Neural crest cell (in vitro differentiated cells): ENCODE measurements around the gene TIGD7. TPM values are rescaled to one million over a fixed set of nuclear protein-coding genes. Genes with fewer than 3 reads are reported as not detected.

Experiments used
- DNase-seq: peaks from one replicate; pipeline ENCODE4 v3.0.0; 2021; ENCODE audit warnings: low read depth, mixed read lengths, low spot score
- H3K27ac Mint-ChIP-seq: one replicate; pipeline ENCODE4 v1.8.0; 2021; ENCODE audit warnings: mild to moderate bottlenecking, mixed read lengths; ENCODE audit not compliant: unreplicated experiment
- H3K27me3 Mint-ChIP-seq: 2 replicates; pipeline ENCODE4 v1.8.0; 2021; ENCODE audit warnings: low read depth, mild to moderate bottlenecking, mixed read lengths
- H3K36me3 Mint-ChIP-seq: 2 replicates; pipeline ENCODE4 v1.8.0; 2021; ENCODE audit warnings: low read depth, mild to moderate bottlenecking, mixed read lengths
- H3K4me1 Mint-ChIP-seq: 2 replicates; pipeline ENCODE4 v1.8.0; 2021; ENCODE audit warnings: mixed read lengths
- H3K4me3 Mint-ChIP-seq: one replicate; pipeline ENCODE4 v1.8.0; 2021; ENCODE audit warnings: mild to moderate bottlenecking, mixed read lengths
- H3K9me3 Mint-ChIP-seq: 2 replicates; pipeline ENCODE4 v1.8.0; 2021; ENCODE audit warnings: mixed read lengths
- total RNA-seq: library from RNA; stranded (reverse); gene quantifications from 2 replicates; pipeline ENCODE4 v1.2.1, GENCODE V29; 2021
- TF ChIP-seq, protein P1 (sequence below): fragments of 200-600 bp; sonication (generic); conservative IDR thresholded peaks from 2 replicates; pipeline ENCODE4 v1.5.0; 2021; ENCODE audit warnings: antibody characterized with exemption, mild to moderate bottlenecking

TIGD7 gene
- total RNA-seq, 1 donor from 2014 or later = 6.6 TPM

DNA sequence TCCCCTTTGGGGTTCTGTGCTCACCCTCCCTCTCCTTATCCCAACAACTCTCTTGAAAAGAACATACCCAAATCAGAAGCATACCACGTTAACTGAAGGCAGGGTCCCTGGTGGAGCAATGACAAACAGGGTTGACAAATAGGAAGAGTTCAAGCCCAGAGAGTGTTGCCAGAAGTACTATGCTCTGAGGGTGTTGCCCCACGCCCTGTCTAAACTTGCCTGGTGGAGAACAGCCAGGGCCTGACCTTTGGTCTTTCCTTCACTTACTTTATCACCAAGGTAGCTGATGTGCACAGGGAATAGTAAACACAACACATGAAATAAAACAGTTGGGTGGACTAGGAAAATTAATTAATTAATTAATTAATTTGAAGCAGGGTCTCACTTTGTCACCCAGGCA is 23.4 kb upstream of the TIGD7 start:
- H3K4me3 Mint-ChIP-seq = no peak overlapping the region
- H3K36me3 Mint-ChIP-seq = no peaks in the 10 kb centered on the region

DNA sequence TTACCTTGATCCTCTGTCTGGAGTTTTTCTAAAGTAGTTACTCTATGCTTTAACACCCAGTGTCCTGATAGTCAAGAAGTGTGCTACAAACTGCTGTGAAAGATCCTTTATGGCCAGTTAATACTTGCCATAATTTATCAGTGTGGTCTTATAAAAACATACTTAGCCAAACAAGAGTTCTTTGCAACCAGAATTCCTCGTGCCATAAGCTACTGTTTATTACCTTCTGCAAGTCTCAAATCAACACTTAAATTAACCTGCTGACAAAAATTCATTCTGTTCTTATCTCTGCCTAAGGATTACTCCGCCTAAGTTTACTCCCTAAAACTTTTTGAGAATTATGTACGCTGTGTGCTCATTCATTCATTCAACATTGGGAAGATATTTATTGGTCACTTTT is 22.9 kb upstream of the TIGD7 start:
- no peaks in the 10 kb centered on the region for H3K36me3 Mint-ChIP-seq
- TF ChIP-seq, protein P1, sequence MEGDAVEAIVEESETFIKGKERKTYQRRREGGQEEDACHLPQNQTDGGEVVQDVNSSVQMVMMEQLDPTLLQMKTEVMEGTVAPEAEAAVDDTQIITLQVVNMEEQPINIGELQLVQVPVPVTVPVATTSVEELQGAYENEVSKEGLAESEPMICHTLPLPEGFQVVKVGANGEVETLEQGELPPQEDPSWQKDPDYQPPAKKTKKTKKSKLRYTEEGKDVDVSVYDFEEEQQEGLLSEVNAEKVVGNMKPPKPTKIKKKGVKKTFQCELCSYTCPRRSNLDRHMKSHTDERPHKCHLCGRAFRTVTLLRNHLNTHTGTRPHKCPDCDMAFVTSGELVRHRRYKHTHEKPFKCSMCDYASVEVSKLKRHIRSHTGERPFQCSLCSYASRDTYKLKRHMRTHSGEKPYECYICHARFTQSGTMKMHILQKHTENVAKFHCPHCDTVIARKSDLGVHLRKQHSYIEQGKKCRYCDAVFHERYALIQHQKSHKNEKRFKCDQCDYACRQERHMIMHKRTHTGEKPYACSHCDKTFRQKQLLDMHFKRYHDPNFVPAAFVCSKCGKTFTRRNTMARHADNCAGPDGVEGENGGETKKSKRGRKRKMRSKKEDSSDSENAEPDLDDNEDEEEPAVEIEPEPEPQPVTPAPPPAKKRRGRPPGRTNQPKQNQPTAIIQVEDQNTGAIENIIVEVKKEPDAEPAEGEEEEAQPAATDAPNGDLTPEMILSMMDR = no peak
- no peak for DNase-seq
- H3K27me3 Mint-ChIP-seq = peaks cover 16% of the 10 kb centered on the region
- no peak overlapping the region for H3K4me3 Mint-ChIP-seq
- H3K27ac Mint-ChIP-seq = no peak overlapping the region
- peaks cover 6% of the 10 kb centered on the region for H3K9me3 Mint-ChIP-seq
- H3K4me1 Mint-ChIP-seq = no peaks in the 10 kb centered on the region

More for the DNA sequence above, 23.4 kb upstream of the TIGD7 start:
- no peak for DNase-seq
- no peaks in the 10 kb centered on the region for H3K4me1 Mint-ChIP-seq
- H3K27me3 Mint-ChIP-seq = peaks cover 16% of the 10 kb centered on the region
- TF ChIP-seq, protein P1 = no peak
- peaks cover 8% of the 10 kb centered on the region for H3K9me3 Mint-ChIP-seq
- no peak overlapping the region for H3K27ac Mint-ChIP-seq

DNA sequence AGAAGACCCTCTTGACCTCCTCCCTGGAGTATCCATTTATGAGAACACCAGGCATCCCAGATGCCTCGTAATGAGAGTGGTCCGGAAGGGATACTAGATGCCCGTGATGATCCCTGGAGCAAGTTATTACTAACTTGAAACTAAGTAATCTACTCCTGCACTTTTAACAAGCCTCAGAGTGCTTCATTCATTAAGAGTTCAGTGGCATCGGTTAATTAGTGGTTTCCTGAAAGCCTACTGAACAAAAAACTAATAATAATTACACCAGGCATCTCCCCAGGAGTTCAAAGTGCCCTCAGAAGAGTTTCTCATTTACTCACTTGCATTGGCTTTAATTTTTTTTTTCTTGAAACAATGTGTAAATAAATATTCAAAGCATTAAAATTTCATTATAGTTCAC is 22.3 kb upstream of the TIGD7 start:
- H3K27me3 Mint-ChIP-seq = peaks cover 16% of the 10 kb centered on the region
- no peak overlapping the region for H3K4me3 Mint-ChIP-seq
- no peaks in the 10 kb centered on the region for H3K4me1 Mint-ChIP-seq
- peaks cover 6% of the 10 kb centered on the region for H3K9me3 Mint-ChIP-seq
- TF ChIP-seq, protein P1 = no peak
- DNase-seq = no peak
- peaks cover 3% of the 10 kb centered on the region for H3K36me3 Mint-ChIP-seq
- no peak overlapping the region for H3K27ac Mint-ChIP-seq

DNA sequence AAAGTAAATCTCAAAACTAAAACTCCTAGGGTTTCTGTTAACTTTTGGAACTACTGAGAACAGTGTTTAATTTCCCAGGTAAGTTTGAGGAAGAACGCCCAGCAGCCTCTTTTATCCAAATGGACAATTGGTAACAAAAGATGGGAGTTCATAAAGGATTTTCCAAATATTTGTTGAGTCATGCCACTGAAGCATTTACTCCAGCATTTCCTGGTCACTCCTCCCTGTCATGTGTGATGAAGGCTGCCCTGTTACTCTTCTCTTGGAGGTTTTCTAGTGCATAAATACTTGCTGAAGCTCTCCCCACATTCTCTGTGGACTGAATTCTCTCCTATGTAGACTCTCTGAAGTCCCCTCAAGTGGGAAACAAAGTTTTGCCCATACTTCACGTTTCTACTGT is 16.6 kb upstream of the TIGD7 start:
- H3K4me3 Mint-ChIP-seq = no peak overlapping the region
- peaks cover 32% of the 10 kb centered on the region for H3K9me3 Mint-ChIP-seq
- no peak overlapping the region for H3K27ac Mint-ChIP-seq
- peaks cover 6% of the 10 kb centered on the region for H3K27me3 Mint-ChIP-seq
- TF ChIP-seq, protein P1 = no peak
- no peaks in the 10 kb centered on the region for H3K4me1 Mint-ChIP-seq
- DNase-seq = no peak
- H3K36me3 Mint-ChIP-seq = peaks cover 44% of the 10 kb centered on the region

DNA sequence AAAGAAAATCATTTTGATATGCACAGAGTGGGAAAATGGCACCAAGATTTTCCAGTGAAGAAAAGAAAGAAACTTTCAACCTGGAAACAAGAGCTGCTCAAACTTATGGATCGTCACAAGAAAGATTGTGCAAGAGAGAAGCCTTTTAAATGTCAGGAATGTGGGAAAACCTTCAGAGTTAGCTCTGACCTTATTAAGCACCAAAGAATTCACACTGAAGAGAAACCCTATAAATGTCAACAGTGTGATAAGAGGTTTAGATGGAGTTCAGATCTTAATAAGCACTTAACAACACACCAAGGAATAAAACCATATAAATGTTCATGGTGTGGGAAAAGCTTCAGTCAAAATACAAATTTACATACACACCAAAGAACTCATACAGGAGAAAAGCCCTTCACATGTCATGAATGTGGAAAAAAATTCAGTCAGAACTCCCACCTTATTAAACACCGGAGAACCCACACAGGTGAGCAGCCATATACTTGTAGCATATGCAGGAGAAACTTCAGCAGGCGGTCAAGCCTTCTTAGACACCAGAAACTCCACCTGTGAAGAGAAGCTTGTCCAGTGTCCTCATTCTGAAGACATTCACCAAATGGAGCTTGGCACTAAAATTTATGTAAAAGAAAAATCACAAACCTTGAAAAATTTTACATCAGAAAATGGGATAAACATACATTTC is 12.2 kb upstream of the TIGD7 start:
- Mint-ChIP-seq H3K4me3 (no peak overlapping the region), H3K27me3 (peaks cover 6% of the 10 kb centered on the region), H3K27ac (no peak overlapping the region), H3K9me3 (peaks cover 57% of the 10 kb centered on the region), H3K4me1 (no peaks in the 10 kb centered on the region), H3K36me3 (peaks cover 83% of the 10 kb centered on the region)
- TF ChIP-seq, protein P1 = no peak
- DNase-seq = no peak
